ENCODE data around the gene FLACC1.

DNA sequence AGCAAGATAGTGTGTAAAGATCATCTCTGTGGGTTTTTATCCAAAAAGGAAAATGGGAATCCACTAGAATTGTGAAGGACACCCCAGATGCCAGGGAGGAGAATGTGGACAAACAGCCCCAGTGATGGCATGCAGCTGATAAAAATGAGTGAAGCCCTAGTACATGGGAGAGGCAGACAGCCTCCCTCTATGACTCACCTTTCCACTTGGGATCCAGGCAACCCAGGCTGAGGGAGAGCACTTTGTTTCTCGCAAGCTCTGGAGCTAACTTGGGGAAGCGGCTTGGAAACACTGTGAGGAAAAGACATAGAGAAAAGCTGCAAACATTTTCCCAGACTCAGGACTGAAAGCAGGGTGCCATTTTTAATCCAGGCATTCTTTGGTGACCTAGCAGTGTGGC is 5.3 kb upstream of the FLACC1 start:
- TF ChIP-seq KDM5A (IDR thresholded peaks at IDR 0.05; ENCODE audit: low read length) (no peak), ZNF274 (IDR thresholded peaks at IDR 0.05; ENCODE audit: borderline replicate concordance, extremely low read depth, low read length) (no peak), CEBPB (IDR thresholded peaks at IDR 0.05; ENCODE audit: low read depth, low read length) (no peak), RFX5 (IDR thresholded peaks at IDR 0.05; ENCODE audit: borderline replicate concordance, low read depth, low read length) (no peak), EZH2 (IDR thresholded peaks at IDR 0.05; ENCODE audit: low read depth, low read length, severe bottlenecking) (no peak), ASH2L (IDR thresholded peaks at IDR 0.05; ENCODE audit: low read length) (no peak), SIN3A (conservative IDR thresholded peaks at IDR 0.05 in 1 of 2, IDR thresholded peaks at IDR 0.05 in 1 of 2; ENCODE audit: low read depth in 1 of 2, low read length in 2 of 2) (no peak), EP300 (IDR thresholded peaks at IDR 0.05; ENCODE audit: borderline replicate concordance in 1 of 2, low read depth in 2 of 2, low read length in 2 of 2) (no peak)
- TF ChIP-seq, protein P1, sequence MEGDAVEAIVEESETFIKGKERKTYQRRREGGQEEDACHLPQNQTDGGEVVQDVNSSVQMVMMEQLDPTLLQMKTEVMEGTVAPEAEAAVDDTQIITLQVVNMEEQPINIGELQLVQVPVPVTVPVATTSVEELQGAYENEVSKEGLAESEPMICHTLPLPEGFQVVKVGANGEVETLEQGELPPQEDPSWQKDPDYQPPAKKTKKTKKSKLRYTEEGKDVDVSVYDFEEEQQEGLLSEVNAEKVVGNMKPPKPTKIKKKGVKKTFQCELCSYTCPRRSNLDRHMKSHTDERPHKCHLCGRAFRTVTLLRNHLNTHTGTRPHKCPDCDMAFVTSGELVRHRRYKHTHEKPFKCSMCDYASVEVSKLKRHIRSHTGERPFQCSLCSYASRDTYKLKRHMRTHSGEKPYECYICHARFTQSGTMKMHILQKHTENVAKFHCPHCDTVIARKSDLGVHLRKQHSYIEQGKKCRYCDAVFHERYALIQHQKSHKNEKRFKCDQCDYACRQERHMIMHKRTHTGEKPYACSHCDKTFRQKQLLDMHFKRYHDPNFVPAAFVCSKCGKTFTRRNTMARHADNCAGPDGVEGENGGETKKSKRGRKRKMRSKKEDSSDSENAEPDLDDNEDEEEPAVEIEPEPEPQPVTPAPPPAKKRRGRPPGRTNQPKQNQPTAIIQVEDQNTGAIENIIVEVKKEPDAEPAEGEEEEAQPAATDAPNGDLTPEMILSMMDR (IDR thresholded peaks at IDR 0.05; ENCODE audit: control extremely low read depth in 1 of 3, insufficient read depth in 1 of 3, low read depth in 1 of 3, low read length in 3 of 3), result no peak

Data from H1 (cell line).